Right renal pelvis (tissue), 4 donors: ENCODE results near the gene RAB3B. TPM values are rescaled to one million over a fixed set of nuclear protein-coding genes. Genes with fewer than 3 reads are reported as not detected.
"Not testable (repeated sequence)": the region's sequence is repeated elsewhere in the genome, so short reads cannot be mapped to it uniquely, and the experiment has no call there.

Source experiments
- DNase-seq, 4 donors: peaks; one replicate each; pipeline ENCODE4 v3.0.0-alpha.2; 2013; ENCODE audit warnings: low read depth in 4 of 4, low spot score in 3 of 4, missing footprints in 1 of 4
- polyA plus RNA-seq, 4 donors: library from polyadenylated mRNA; unstranded; fragments of 120-200 nt; gene quantifications; one replicate each; pipeline ENCODE4 v1.2.1, GENCODE V29; 2013; ENCODE audit not compliant: insufficient read length in 4 of 4

Gene RAB3B
- 1 to 10 TPM; 4.4 to 5.7 (median 4.8) TPM for polyA plus RNA-seq

DNA sequence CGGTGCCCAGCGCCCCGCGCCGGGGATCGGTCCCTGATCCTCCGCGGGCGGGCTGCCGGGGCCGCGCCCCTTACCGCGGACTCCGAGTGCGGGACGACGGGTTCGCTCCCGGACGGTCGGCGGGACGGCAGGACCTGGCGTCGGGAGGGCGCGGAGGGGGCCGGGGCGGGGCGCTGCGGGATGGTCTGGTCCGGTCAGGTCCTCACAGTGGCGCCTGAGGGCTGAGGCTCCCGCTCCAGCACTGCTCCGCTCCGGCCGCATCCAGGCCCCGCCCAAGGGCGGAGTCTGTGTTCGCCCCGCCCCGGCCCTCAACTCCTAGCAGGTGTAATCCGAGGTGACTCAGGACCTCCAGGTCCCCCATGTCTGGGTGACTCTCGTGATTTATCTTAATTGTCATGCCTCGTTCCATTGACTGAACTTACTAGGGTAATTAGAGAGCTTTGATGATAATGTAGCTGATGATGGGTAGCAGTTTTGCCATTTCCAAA, at the start of gene RAB3B:
RAB3B (minus strand) TSS at position 223 of the 488 bp plus-strand sequence. CDS start 13,583 bp downstream, outside the sequence.
- peak in 3 of 4 donors; percentile 37 to 57 (median 50) for DNase-seq

- no peak for DNase-seq
Observed at GRCh38 chr1:52037909-52038308, 47.4 kb upstream of the RAB3B start.

DNA sequence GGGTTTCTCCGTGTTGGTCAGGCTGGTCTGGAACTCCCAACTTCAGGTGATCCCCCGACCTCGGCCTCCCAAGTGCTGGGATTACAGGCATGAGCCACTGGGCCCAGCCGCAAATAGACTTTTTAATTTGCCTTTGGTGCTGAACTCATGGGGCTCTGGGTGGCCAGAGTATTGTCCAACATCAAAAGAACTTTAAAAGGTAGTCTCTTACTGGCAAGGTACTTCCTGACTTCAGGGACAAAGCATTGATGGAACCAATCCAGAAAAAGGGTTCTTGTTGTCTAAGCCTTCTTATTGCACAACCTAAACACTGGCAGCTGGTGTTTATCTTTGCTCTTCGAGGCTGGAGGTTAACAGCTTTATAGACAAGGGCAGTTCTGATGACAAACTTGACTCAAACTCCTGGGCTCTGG, 46.9 kb upstream of the RAB3B start:
- no peak for DNase-seq

- no peak for DNase-seq
Observed at GRCh38 chr1:52034050-52034384, 43.5 kb upstream of the RAB3B start.

GRCh38 chr1:52033190-52034049, 42.9 kb upstream of the RAB3B start, which contains the start of gene KTI12:
Gene KTI12 (minus strand): TSS chr1:52033810. CDS start chr1:52033761, 49 bp downstream.
- DNase-seq, result peak; percentile 78 to 85 (median 82)

DNA sequence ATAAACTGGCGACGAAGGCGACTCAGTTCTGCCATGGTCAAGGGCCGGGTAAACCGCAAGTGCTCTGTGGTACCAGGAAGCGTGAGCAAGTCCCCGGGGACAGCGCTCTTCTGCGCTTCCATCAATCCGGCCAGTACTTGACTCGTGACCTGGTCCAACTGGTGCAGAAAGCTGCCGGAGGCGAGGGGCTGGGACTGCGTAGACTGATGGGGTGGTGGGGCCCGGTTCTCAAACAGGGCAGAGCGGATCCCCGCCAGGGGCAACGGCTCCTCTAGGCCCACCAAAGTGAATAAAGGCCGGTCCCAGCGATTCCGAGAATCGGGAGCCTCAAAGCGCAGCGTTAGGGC, 42.3 kb upstream of the RAB3B start:
- DNase-seq, result no peak

DNA sequence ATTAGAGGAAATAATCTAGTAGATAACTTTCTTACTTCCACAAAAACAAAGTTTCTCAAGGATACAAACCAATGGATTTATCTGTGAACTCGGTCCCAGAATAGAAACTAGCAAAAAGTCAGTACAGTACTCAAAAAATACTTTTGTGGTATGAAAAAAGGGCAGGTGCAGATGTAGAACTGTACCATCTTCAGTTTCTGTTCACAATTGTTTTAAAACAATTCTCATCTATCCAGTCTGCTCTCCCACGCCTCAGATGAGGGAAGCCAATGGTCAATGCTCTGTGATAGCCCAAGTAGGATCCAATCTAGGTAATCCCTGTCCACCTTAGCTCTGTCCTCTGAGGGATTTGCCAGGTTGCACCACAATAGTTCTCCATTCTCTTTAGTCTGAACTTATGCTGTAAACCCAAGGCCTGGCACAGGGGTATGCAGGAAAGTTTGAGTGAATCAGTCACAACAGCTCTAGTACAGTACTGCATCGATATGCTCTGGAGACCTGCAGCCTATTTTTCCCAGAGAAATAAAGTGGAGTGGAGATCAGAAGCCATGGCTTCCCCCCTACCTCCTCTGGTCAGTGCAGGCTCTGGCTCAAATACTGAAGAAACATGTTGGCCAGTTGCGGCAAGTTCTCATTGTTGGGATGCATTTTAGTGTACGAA, 41.8 kb upstream of the RAB3B start:
- DNase-seq, result no peak

- DNase-seq, result not testable (repeated sequence)
Observed at GRCh38 chr1:52028839-52029238, 38.3 kb upstream of the RAB3B start.

GRCh38 chr1:52028328-52028727, 37.8 kb upstream of the RAB3B start:
- no peak for DNase-seq

DNA sequence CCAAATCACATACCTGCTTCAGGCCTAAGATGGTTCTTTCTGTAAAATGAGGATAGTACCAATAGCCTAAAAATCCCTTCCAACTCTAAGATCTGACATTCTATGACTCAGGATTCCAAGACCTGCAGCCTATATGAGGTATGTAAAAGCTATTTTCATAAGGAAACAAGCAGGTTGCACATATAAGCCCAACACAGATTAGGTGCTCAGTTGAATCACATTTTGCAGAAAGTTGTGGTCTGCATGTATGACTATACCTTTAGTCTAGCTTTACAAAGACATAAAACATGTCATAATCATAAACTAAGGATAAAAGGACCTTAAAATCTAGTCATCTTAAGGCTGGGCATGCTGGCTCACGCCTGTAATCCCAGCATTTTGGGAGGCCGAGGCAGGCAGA, 35.8 kb upstream of the RAB3B start:
- no peak for DNase-seq

DNA sequence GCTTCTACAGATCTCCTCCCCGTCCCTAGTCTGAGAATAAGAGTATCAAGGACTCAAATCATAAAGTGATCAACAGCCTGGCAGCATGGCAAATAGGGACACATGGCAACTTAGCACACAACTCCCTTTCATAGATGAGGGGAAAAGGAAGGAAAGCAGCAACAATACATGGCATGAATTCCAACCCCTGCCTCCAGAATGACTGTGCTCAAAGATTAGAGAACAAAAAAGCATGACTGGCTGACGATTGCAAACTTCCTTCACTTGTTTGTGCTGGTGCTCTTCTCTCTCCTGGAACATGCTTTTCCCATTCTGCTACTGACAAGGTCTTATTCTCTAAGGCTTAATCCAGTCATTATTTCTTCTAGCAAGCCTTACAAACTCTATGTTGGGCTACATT, 31.6 kb upstream of the RAB3B start:
- no peak for DNase-seq

DNA sequence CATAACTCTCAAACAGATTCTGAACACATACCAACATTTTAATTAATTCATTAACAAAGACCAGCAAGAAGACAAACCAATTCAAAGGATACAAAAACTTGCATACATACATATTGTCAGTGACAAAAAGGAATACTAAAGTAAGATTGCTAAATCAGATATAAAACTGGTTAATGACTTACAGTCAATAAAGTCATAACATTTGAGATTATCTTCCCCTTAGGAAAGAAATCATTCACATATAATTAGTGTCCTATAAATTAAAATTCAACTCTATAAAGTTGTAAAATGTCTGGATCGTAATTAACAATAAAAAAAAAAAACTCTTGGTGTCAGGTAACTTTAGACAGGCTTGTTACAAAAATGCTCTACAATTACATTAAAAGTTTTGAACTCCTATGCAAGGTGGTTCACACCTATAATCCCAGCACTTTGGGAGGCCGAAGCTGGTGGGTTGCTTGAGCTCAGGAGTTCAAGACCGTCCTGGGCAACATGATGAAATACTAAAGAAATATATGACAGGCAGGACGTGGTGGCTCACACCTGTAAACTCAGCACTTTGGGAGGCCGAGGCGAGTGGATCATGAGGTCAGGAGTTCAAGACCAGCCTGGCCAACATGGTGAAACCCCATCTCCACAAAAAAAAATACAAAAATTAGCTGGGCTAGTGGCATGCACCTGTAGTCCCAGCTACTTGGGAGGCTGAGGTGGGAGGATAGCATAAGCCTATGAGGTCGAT, 17.7 kb upstream of the RAB3B start:
- DNase-seq, result no peak

GRCh38 chr1:52007215-52008002, 16.9 kb upstream of the RAB3B start:
- no peak for DNase-seq

DNA sequence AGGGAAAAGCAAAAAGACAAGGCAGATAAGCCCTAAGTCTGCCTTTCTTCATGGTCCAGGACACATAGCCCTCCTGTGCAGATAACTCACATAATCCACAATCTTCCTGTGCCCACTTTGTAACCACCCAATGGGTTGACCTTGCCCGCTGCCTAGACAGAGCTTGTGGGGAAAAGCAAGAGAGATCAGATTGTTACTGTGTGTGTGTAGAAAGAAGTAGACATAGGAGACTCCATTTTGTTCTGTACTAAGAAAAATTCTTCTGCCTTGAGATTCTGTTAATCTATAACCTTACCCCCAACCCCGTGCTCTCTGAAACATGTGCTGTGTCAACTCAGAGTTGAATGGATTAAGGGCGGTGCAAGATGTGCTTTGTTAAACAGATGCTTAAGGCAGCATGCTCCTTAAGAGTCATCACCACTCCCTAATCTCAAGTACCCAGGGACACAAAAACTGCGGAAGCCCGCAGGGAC, 15.6 kb upstream of the RAB3B start:
- DNase-seq, result not testable (repeated sequence)

DNA sequence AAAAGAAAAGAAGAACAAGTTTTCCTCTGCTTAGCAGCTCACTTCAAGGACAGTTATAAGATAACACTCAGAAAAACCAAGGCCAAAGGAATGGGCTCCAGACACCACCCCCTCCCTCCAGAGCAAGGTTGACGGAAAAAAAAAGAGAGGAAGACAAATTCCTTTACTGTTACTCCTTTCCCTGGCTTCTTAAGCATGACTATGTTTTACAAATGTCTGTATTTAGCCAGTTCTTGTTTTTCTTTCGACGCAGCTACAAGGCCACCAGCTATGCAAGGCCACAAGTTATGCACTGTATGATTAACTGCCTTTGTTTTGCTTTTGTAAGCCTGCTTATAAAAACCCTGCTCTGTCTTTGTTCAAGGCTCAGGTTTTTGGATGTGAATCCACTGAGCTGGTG, 15.0 kb upstream of the RAB3B start:
- DNase-seq, result not testable (repeated sequence)

GRCh38 chr1:52003877-52004276, 13.4 kb upstream of the RAB3B start:
- DNase-seq, result no peak

- DNase-seq, result peak; percentile 68 to 86 (median 81)
Observed at GRCh38 chr1:52002038-52002917, 11.8 kb upstream of the RAB3B start.

- no peak for DNase-seq
Observed at GRCh38 chr1:51998701-51999100, 8.2 kb upstream of the RAB3B start.

DNA sequence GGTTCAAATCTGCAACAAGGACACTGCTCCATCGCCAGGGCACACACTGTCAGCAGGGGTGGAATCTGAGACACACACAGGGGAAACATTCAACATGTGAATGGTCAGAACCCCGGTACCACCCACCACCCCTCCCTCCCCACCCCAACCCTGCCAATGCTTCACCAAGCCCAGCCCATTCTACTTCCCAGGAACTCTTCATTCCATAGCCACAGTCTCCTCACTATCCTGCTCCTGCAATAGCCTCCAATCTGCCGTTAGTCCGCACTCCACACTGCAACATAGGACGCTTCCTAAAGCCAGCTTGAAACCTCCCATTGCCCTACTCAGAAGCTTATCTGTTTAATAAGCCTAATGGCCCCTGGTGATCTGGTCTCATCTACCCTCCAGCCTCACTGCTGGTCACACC, 7.5 kb upstream of the RAB3B start:
- DNase-seq, result no peak
